Pancreas (tissue), 10 donors: ENCODE measurements around the gene EIF2S1. TPM values are rescaled to one million over a fixed set of nuclear protein-coding genes. Genes with fewer than 3 reads are reported as not detected.

Experiments used
- ATAC-seq, 4 donors: fragments of 200-7000 bp; cut with Tn5 transposase; one replicate each; pipeline versions ENCODE4 v1.8.0 to v1.9.1; 2020; ENCODE audit warnings: mild to moderate bottlenecking in 4 of 4, moderate library complexity in 4 of 4
- DNase-seq, 6 donors: peaks; one replicate each; pipeline ENCODE4 v3.0.0-alpha.2; 2020
- FAIRE-seq: peaks from 2 replicates; lab custom pipeline; 2012; peaks lifted over from hg19 to GRCh38; lab: Jason Lieb, UNC
- H3K27ac ChIP-seq, 4 donors: fragments of 200-600 bp; sonication (generic); 1 replicate in 3 of 4; 2 replicates in 1 of 4; pipeline versions ENCODE4 v1.5.0 to v1.8.0; 2020
- H3K27me3 ChIP-seq, 4 donors: fragments of 200-600 bp; one replicate each; pipeline ENCODE4 v1.8.0; 2021
- H3K36me3 ChIP-seq, 3 donors: fragments of 200-600 bp; sonication (generic) in 1 of 3; one replicate each; pipeline versions ENCODE4 v1.5.0 to v1.8.0; 2020 to 2021
- H3K4me1 ChIP-seq, 3 donors: fragments of 200-600 bp; one replicate each; pipeline ENCODE4 v1.8.0; 2021
- H3K4me3 ChIP-seq, 4 donors: fragments of 200-600 bp; sonication (generic) in 2 of 4; one replicate each; pipeline versions ENCODE4 v1.5.0 to v1.8.0; 2020 to 2021
- H3K9me3 ChIP-seq, 4 donors: fragments of 200-600 bp; one replicate each; pipeline ENCODE4 v1.8.0; 2021
- WGBS, 2 donors: extraction: QIAGEN DNeasy Blood & Tissue Kit; methylation state at CpG; one replicate each; pipeline ENCODE4 v1.1.7; 2013; 5-methylcytosine and 5-hydroxymethylcytosine counted together
- intact Hi-C, 3 donors: fragments of 100-400 bp; cut with DNase I; formaldehyde crosslinking; loops; one replicate each; pipeline versions ENCODE4 v1.11.1 to v1.14.2; 2022
- polyA plus RNA-seq, 2 donors: library from polyadenylated mRNA; stranded (reverse); fragments of 200-250 nt; gene quantifications; one replicate each; pipeline ENCODE4 v1.2.3, GENCODE V29; 2013
- total RNA-seq, 6 donors: library from RNA; stranded (reverse); fragmentation: NEBNext Ultra II Directional in 4 of 6; extraction: Animal tissue kit (Norgen Biotek cat#: 25700) in 4 of 6; gene quantifications; one replicate each; pipeline versions ENCODE4 v1.2.1 to v1.2.4, GENCODE V29; 2021 to 2023
- TF ChIP-seq, protein P1 (sequence below), 4 donors: fragments of 200-600 bp; sonication (generic) in 3 of 4; IDR thresholded peaks; one replicate each; pipeline versions ENCODE4 v1.5.0 to v1.8.0; 2021; ENCODE audit warnings: antibody characterized with exemption in 4 of 4
- donor health status: healthy with polysubstance abuse.
- donor health status: DM: no; HTN: no; CAD: no; lungs with moderate emphysema.
- donor health status: DM: no; HTN: no; CAD: no.
- donor health status: control.
- donor health status: control.
- donor health status: Bipolar disorder and iron deficiency.
- donor health status: DM: yes; HTN: yes; CAD: no.
- donor health status: DM: no; HTN: no; CAD: no.
- donor health status: DM: no; HTN: no; CAD: no.
- donor health status: DM: yes; HTN: yes; CAD: no.

EIF2S1 gene
- total and polyA plus RNA-seq, 8 donors, result 14.9 to 52.8 (median 33.2) TPM

DNA sequence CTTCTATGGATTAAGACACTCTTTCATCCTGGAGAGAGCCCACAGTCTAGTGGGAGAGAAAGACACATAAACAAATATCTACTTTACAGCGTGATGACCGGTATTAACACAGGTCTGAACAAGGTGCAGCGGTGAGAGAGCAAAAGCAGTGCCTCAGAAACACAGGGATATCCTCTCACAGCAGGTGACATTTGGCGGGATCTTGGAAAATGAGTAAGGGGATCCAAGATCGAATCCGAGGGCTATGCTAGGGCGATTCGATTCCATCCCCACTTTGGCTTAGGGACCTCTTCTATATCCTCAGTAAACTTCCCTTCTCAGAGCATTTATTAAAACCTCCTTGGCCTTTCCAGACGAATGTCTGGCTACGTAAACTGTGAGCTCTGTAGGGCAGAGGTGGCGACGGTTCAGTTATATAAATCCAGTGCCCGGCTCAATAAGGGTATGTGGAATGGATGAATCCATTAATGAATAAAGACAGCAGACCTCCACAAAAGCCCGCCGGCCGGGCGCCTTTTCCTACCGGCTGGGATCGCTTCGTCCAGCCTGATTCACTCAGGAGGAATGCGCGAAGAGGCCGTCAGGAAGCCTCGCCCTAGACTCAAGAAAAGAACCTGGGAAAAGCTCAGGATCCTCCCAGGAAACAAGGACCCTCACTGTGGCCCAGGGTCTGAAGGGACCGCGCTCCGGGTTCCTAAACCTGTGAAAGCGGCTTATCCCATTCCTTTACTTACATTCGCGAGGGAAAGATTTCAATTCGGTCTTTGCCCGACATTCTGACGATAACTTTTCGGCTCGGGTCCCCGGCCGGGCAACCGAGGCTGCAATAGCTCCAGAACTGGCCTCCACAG, 979 bp upstream of the EIF2S1 start:
- no peak for FAIRE-seq
- H3K4me1 ChIP-seq, result peaks cover 18 to 42% (median 25%) of the 10 kb centered on the region in 3 donors
- no peak for ATAC-seq

GRCh38 chr14:67360470-67361206, 510 bp downstream of the EIF2S1 start:
- ATAC-seq (peak; percentile 44 to 61 (median 54)), FAIRE-seq (no peak), DNase-seq (no peak)
- H3K4me1 ChIP-seq, result peaks cover 18 to 45% (median 25%) of the 10 kb centered on the region in 3 donors
- intact Hi-C loops, result no loop called here
- no peaks in the 10 kb centered on the region for H3K9me3 ChIP-seq
- TF ChIP-seq, protein P1, sequence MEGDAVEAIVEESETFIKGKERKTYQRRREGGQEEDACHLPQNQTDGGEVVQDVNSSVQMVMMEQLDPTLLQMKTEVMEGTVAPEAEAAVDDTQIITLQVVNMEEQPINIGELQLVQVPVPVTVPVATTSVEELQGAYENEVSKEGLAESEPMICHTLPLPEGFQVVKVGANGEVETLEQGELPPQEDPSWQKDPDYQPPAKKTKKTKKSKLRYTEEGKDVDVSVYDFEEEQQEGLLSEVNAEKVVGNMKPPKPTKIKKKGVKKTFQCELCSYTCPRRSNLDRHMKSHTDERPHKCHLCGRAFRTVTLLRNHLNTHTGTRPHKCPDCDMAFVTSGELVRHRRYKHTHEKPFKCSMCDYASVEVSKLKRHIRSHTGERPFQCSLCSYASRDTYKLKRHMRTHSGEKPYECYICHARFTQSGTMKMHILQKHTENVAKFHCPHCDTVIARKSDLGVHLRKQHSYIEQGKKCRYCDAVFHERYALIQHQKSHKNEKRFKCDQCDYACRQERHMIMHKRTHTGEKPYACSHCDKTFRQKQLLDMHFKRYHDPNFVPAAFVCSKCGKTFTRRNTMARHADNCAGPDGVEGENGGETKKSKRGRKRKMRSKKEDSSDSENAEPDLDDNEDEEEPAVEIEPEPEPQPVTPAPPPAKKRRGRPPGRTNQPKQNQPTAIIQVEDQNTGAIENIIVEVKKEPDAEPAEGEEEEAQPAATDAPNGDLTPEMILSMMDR (IDR thresholded peaks at IDR 0.05), result no peak
- H3K27me3 ChIP-seq, result no peaks in the 10 kb centered on the region
- peak overlapping the region; percentile 59 to 96 (median 89) for H3K27ac ChIP-seq
- peak overlapping the region; percentile 42 to 88 (median 77) for H3K4me3 ChIP-seq
- H3K36me3 ChIP-seq, result peaks cover 0 to 8% (median 8%) of the 10 kb centered on the region in 3 donors
- 1% methylated on average over 34 of the region's 34 CpGs for WGBS, 2 donors

More for the DNA sequence above, 979 bp upstream of the EIF2S1 start:
- DNase-seq, result peak in 3 of 6 donors; percentile 31 to 59 (median 44)
- no peaks in the 10 kb centered on the region for H3K9me3 ChIP-seq
- TF ChIP-seq, protein P1 (IDR thresholded peaks at IDR 0.05), result no peak
- peak overlapping the region; percentile 59 to 96 (median 89) for H3K27ac ChIP-seq
- peak overlapping the region; percentile 65 to 88 (median 74) for H3K4me3 ChIP-seq
- H3K27me3 ChIP-seq, result no peaks in the 10 kb centered on the region
- intact Hi-C loops, result no loop called here
- 1% methylated on average over 38 of the region's 38 CpGs for WGBS, 2 donors
- no peaks in the 10 kb centered on the region for H3K36me3 ChIP-seq

GRCh38 chr14:67365476-67365875, 5.3 kb downstream of the EIF2S1 start:
- H3K9me3 ChIP-seq, result no peaks in the 10 kb centered on the region
- H3K4me3 ChIP-seq, result no peak overlapping the region
- FAIRE-seq (no peak), DNase-seq (no peak), ATAC-seq (no peak)
- TF ChIP-seq, protein P1 (IDR thresholded peaks at IDR 0.05), result no peak
- peaks cover 0 to 36% (median 22%) of the 10 kb centered on the region in 3 donors for H3K36me3 ChIP-seq
- H3K27ac ChIP-seq, result no peak overlapping the region
- intact Hi-C loops, result no loop called here
- H3K27me3 ChIP-seq, result no peaks in the 10 kb centered on the region
- 83 to 89% methylated on average over 4 of the region's 4 CpGs for WGBS, 2 donors
- H3K4me1 ChIP-seq, result peaks cover 12 to 35% (median 16%) of the 10 kb centered on the region in 3 donors

DNA sequence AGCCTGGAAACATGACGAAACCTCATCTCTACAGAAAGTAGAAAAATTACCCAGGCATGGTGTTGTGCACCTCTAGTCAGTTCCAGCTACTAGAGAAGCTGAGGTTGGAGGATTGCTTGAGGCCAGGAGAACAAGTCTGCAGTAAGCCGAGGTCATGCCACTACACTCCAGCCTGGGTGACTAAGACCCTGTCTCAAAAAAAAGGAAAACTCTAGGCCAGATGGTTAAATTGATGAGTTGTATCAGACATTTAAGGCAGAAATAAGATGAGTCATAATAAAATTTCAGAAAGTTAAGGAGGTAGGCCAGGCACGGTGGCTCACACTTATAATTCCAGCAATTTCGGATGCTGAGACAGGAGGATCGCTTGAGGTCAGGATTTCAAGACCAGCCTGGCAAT, 10.7 kb downstream of the EIF2S1 start:
- no peak for DNase-seq
- Histone ChIP-seq H3K27me3 (no peaks in the 10 kb centered on the region), H3K36me3 (peaks cover 3 to 61% (median 17%) of the 10 kb centered on the region in 3 donors), H3K27ac (no peak overlapping the region), H3K9me3 (no peaks in the 10 kb centered on the region), H3K4me3 (no peak overlapping the region), H3K4me1 (peaks cover 0 to 3% (median 0%) of the 10 kb centered on the region in 3 donors)
- peak in 1 of 4 donors; percentile 21 for ATAC-seq
- intact Hi-C loops, result no loop called here
- TF ChIP-seq, protein P1 (IDR thresholded peaks at IDR 0.05), result no peak
- 95 to 98% methylated on average over 5 of the region's 5 CpGs for WGBS, 2 donors
- FAIRE-seq, result no peak
